ENCODE measurements around the gene DLGAP1.

The DLGAP1 gene

GRCh38 chr18:3842844-3843243 is 612.3 kb downstream of the DLGAP1 start:
- Histone ChIP-seq H3K9me3 (ENCODE audit: control extremely low read depth in 1 of 5, control insufficient read depth in 4 of 5, insufficient read depth in 2 of 5, low read depth in 1 of 5, low read length in 4 of 5) (no peaks in the 10 kb centered on the region), H3K27ac (ENCODE audit: insufficient read depth in 1 of 2, low read depth in 1 of 2, low read length in 2 of 2, poor library complexity in 1 of 2, severe bottlenecking in 2 of 2) (no peak overlapping the region), H3K27me3 (replicated peaks in 2 of 5; ENCODE audit: control insufficient read depth in 4 of 5, insufficient read depth in 5 of 5, low read length in 4 of 5) (no peaks in the 10 kb centered on the region), H3K36me3 (ENCODE audit: control insufficient read depth in 4 of 4, insufficient read depth in 4 of 4, low read length in 3 of 4) (no peaks in the 10 kb centered on the region), H3K4me3 (ENCODE audit: control insufficient read depth in 1 of 7, extremely low read depth in 1 of 7, insufficient read depth in 4 of 7, low read depth in 2 of 7, low read length in 6 of 7) (no peak overlapping the region), H3K4me1 (ENCODE audit: control extremely low read depth in 1 of 4, control insufficient read depth in 4 of 4, insufficient read depth in 4 of 4, low read length in 3 of 4) (no peaks in the 10 kb centered on the region)
- DNase-seq: no peak
- CTCF ChIA-PET: interaction anchor here (1.1 kb wide), 1 partner anchor 20 kb away, joined by 3 read pairs; no protein-coding TSS in a partner anchor
- POLR2A ChIA-PET: no interaction called here
- WGBS (ENCODE audit: insufficient coverage): 100% methylated on average over 2 of the region's 2 CpGs

- POLR2A ChIA-PET: no interaction called here
- no peak overlapping the region for H3K4me3 ChIP-seq (ENCODE audit: control insufficient read depth in 1 of 7, extremely low read depth in 1 of 7, insufficient read depth in 4 of 7, low read depth in 2 of 7, low read length in 6 of 7)
These were observed 614.3 kb downstream of the DLGAP1 start for GRCh38 chr18:3840766-3841165.

GRCh38 chr18:3839581-3839981 is 615.5 kb downstream of the DLGAP1 start:
- H3K9me3 ChIP-seq (ENCODE audit: control extremely low read depth in 1 of 5, control insufficient read depth in 4 of 5, insufficient read depth in 2 of 5, low read depth in 1 of 5, low read length in 4 of 5): no peaks in the 10 kb centered on the region
- H3K4me3 ChIP-seq (ENCODE audit: control insufficient read depth in 1 of 7, extremely low read depth in 1 of 7, insufficient read depth in 4 of 7, low read depth in 2 of 7, low read length in 6 of 7): no peak overlapping the region
- ChIA-PET CTCF (no interaction called here), POLR2A (no interaction called here)
- no peaks in the 10 kb centered on the region for H3K27me3 ChIP-seq (replicated peaks in 2 of 5; ENCODE audit: control insufficient read depth in 4 of 5, insufficient read depth in 5 of 5, low read length in 4 of 5)
- no peak for DNase-seq
- no peaks in the 10 kb centered on the region for H3K36me3 ChIP-seq (ENCODE audit: control insufficient read depth in 4 of 4, insufficient read depth in 4 of 4, low read length in 3 of 4)
- no peak overlapping the region for H3K27ac ChIP-seq (ENCODE audit: insufficient read depth in 1 of 2, low read depth in 1 of 2, low read length in 2 of 2, poor library complexity in 1 of 2, severe bottlenecking in 2 of 2)
- no peaks in the 10 kb centered on the region for H3K4me1 ChIP-seq (ENCODE audit: control extremely low read depth in 1 of 4, control insufficient read depth in 4 of 4, insufficient read depth in 4 of 4, low read length in 3 of 4)
- 90% methylated on average over 1 of the region's 2 CpGs for WGBS (ENCODE audit: insufficient coverage)

More at GRCh38 chr18:3840766-3841165, 614.3 kb downstream of the DLGAP1 start:
- no peaks in the 10 kb centered on the region for H3K36me3 ChIP-seq (ENCODE audit: control insufficient read depth in 4 of 4, insufficient read depth in 4 of 4, low read length in 3 of 4)
- no peak for DNase-seq
- CTCF ChIA-PET: interaction anchor here (1.4 kb wide), 1 partner anchor 70 kb away, joined by 3 read pairs; no protein-coding TSS in a partner anchor
- 100% methylated on average over 3 of the region's 3 CpGs for WGBS (ENCODE audit: insufficient coverage)
- H3K4me1 ChIP-seq (ENCODE audit: control extremely low read depth in 1 of 4, control insufficient read depth in 4 of 4, insufficient read depth in 4 of 4, low read length in 3 of 4): no peaks in the 10 kb centered on the region
- H3K9me3 ChIP-seq (ENCODE audit: control extremely low read depth in 1 of 5, control insufficient read depth in 4 of 5, insufficient read depth in 2 of 5, low read depth in 1 of 5, low read length in 4 of 5): no peaks in the 10 kb centered on the region
- H3K27ac ChIP-seq (ENCODE audit: insufficient read depth in 1 of 2, low read depth in 1 of 2, low read length in 2 of 2, poor library complexity in 1 of 2, severe bottlenecking in 2 of 2): no peak overlapping the region
- no peaks in the 10 kb centered on the region for H3K27me3 ChIP-seq (replicated peaks in 2 of 5; ENCODE audit: control insufficient read depth in 4 of 5, insufficient read depth in 5 of 5, low read length in 4 of 5)

- Histone ChIP-seq H3K4me1 (ENCODE audit: control extremely low read depth in 1 of 4, control insufficient read depth in 4 of 4, insufficient read depth in 4 of 4, low read length in 3 of 4) (no peaks in the 10 kb centered on the region), H3K9me3 (ENCODE audit: control extremely low read depth in 1 of 5, control insufficient read depth in 4 of 5, insufficient read depth in 2 of 5, low read depth in 1 of 5, low read length in 4 of 5) (no peaks in the 10 kb centered on the region), H3K27ac (ENCODE audit: insufficient read depth in 1 of 2, low read depth in 1 of 2, low read length in 2 of 2, poor library complexity in 1 of 2, severe bottlenecking in 2 of 2) (no peak overlapping the region), H3K36me3 (ENCODE audit: control insufficient read depth in 4 of 4, insufficient read depth in 4 of 4, low read length in 3 of 4) (no peaks in the 10 kb centered on the region), H3K27me3 (replicated peaks in 2 of 5; ENCODE audit: control insufficient read depth in 4 of 5, insufficient read depth in 5 of 5, low read length in 4 of 5) (no peaks in the 10 kb centered on the region), H3K4me3 (ENCODE audit: control insufficient read depth in 1 of 7, extremely low read depth in 1 of 7, insufficient read depth in 4 of 7, low read depth in 2 of 7, low read length in 6 of 7) (no peak overlapping the region)
- CTCF ChIA-PET: no interaction called here
- POLR2A ChIA-PET: no interaction called here
- 91% methylated on average over 9 of the region's 12 CpGs for WGBS (ENCODE audit: insufficient coverage)
- no peak for DNase-seq
These were observed 618.4 kb downstream of the DLGAP1 start for GRCh38 chr18:3836483-3837335.

- Histone ChIP-seq H3K4me1 (ENCODE audit: control extremely low read depth in 1 of 4, control insufficient read depth in 4 of 4, insufficient read depth in 4 of 4, low read length in 3 of 4) (no peaks in the 10 kb centered on the region), H3K4me3 (ENCODE audit: control insufficient read depth in 1 of 7, extremely low read depth in 1 of 7, insufficient read depth in 4 of 7, low read depth in 2 of 7, low read length in 6 of 7) (no peak overlapping the region), H3K27me3 (replicated peaks in 2 of 5; ENCODE audit: control insufficient read depth in 4 of 5, insufficient read depth in 5 of 5, low read length in 4 of 5) (no peaks in the 10 kb centered on the region), H3K9me3 (ENCODE audit: control extremely low read depth in 1 of 5, control insufficient read depth in 4 of 5, insufficient read depth in 2 of 5, low read depth in 1 of 5, low read length in 4 of 5) (no peaks in the 10 kb centered on the region), H3K36me3 (ENCODE audit: control insufficient read depth in 4 of 4, insufficient read depth in 4 of 4, low read length in 3 of 4) (no peaks in the 10 kb centered on the region), H3K27ac (ENCODE audit: insufficient read depth in 1 of 2, low read depth in 1 of 2, low read length in 2 of 2, poor library complexity in 1 of 2, severe bottlenecking in 2 of 2) (no peak overlapping the region)
- POLR2A ChIA-PET: no interaction called here
- CTCF ChIA-PET: no interaction called here
- WGBS (ENCODE audit: insufficient coverage): 76% methylated on average over 3 of the region's 6 CpGs
- no peak for DNase-seq
These were observed 623.0 kb downstream of the DLGAP1 start for GRCh38 chr18:3832025-3832638.

- POLR2A ChIA-PET: interaction anchor here (0.6 kb wide), 1 partner anchor 34 kb away, joined by 3 read pairs; no protein-coding TSS in a partner anchor
These were observed 624.5 kb downstream of the DLGAP1 start for GRCh38 chr18:3830604-3831003.

GRCh38 chr18:3827236-3827845 is 627.8 kb downstream of the DLGAP1 start:
- ChIA-PET POLR2A (interaction anchor here (0.5 to 0.6 kb wide), 2 partner anchors 16 to 1176 kb away, joined by 3 read pairs; no protein-coding TSS in a partner anchor), CTCF (interaction anchor here (0.6 kb wide), 1 partner anchor 18 kb away, joined by 3 read pairs; no protein-coding TSS in a partner anchor)
- no peaks in the 10 kb centered on the region for H3K36me3 ChIP-seq (ENCODE audit: control insufficient read depth in 4 of 4, insufficient read depth in 4 of 4, low read length in 3 of 4)
- 76% methylated on average over 5 of the region's 6 CpGs for whole genome bisulfite sequencing (ENCODE audit: insufficient coverage)
- H3K9me3 ChIP-seq (ENCODE audit: control extremely low read depth in 1 of 5, control insufficient read depth in 4 of 5, insufficient read depth in 2 of 5, low read depth in 1 of 5, low read length in 4 of 5): no peaks in the 10 kb centered on the region
- no peaks in the 10 kb centered on the region for H3K4me1 ChIP-seq (ENCODE audit: control extremely low read depth in 1 of 4, control insufficient read depth in 4 of 4, insufficient read depth in 4 of 4, low read length in 3 of 4)
- H3K27ac ChIP-seq (ENCODE audit: insufficient read depth in 1 of 2, low read depth in 1 of 2, low read length in 2 of 2, poor library complexity in 1 of 2, severe bottlenecking in 2 of 2): no peak overlapping the region
- H3K27me3 ChIP-seq (replicated peaks in 2 of 5; ENCODE audit: control insufficient read depth in 4 of 5, insufficient read depth in 5 of 5, low read length in 4 of 5): no peaks in the 10 kb centered on the region
- H3K4me3 ChIP-seq (ENCODE audit: control insufficient read depth in 1 of 7, extremely low read depth in 1 of 7, insufficient read depth in 4 of 7, low read depth in 2 of 7, low read length in 6 of 7): no peak overlapping the region
- no peak for DNase-seq

More at GRCh38 chr18:3830604-3831003, 624.5 kb downstream of the DLGAP1 start:
- 90% methylated on average over 1 of the region's 1 CpG for WGBS (ENCODE audit: insufficient coverage)
- no peak overlapping the region for H3K27ac ChIP-seq (ENCODE audit: insufficient read depth in 1 of 2, low read depth in 1 of 2, low read length in 2 of 2, poor library complexity in 1 of 2, severe bottlenecking in 2 of 2)
- no peaks in the 10 kb centered on the region for H3K27me3 ChIP-seq (replicated peaks in 2 of 5; ENCODE audit: control insufficient read depth in 4 of 5, insufficient read depth in 5 of 5, low read length in 4 of 5)
- H3K36me3 ChIP-seq (ENCODE audit: control insufficient read depth in 4 of 4, insufficient read depth in 4 of 4, low read length in 3 of 4): no peaks in the 10 kb centered on the region
- CTCF ChIA-PET: interaction anchor here (1.1 kb wide), 1 partner anchor 59 kb away, joined by 3 read pairs; no protein-coding TSS in a partner anchor
- no peaks in the 10 kb centered on the region for H3K9me3 ChIP-seq (ENCODE audit: control extremely low read depth in 1 of 5, control insufficient read depth in 4 of 5, insufficient read depth in 2 of 5, low read depth in 1 of 5, low read length in 4 of 5)
- no peaks in the 10 kb centered on the region for H3K4me1 ChIP-seq (ENCODE audit: control extremely low read depth in 1 of 4, control insufficient read depth in 4 of 4, insufficient read depth in 4 of 4, low read length in 3 of 4)
- H3K4me3 ChIP-seq (ENCODE audit: control insufficient read depth in 1 of 7, extremely low read depth in 1 of 7, insufficient read depth in 4 of 7, low read depth in 2 of 7, low read length in 6 of 7): no peak overlapping the region
- DNase-seq: no peak
